K562 (cell line): ENCODE data around the gene SETDB2. TPM values are rescaled to one million over a fixed set of nuclear protein-coding genes. Genes with fewer than 3 reads are reported as not detected.
A peak's percentile ranks its signal among the peaks of the same experiment; 100 is the strongest.

ENCODE experiments used
- ADNP ChIP-seq: fragments of 200-800 bp; sonication (Bioruptor generic); IDR thresholded peaks from 2 replicates; pipeline ENCODE4 v1.6.1; 2016; ENCODE audit warnings: missing genetic modification characterization, missing compliant biosample characterization
- ARID1B ChIP-seq: fragments of 450-650 bp; IDR thresholded peaks from 2 replicates; pipeline ENCODE4 v1.6.1; 2016; ENCODE audit warnings: antibody characterized with exemption, mild to moderate bottlenecking, inconsistent platforms
- ATF1 ChIP-seq, 2 experiments: fragments of 450-650 bp in 1 of 2; IDR thresholded peaks; 2 replicates each; pipeline ENCODE4 v1.6.1; 2016; ENCODE audit warnings: missing compliant biosample characterization in 1 of 2, missing genetic modification characterization in 1 of 2
- CBFA2T2 ChIP-seq: fragments of 450-650 bp; conservative IDR thresholded peaks from 2 replicates; pipeline ENCODE4 v1.6.1; 2017; ENCODE audit warnings: mild to moderate bottlenecking
- CHCHD3 ChIP-seq: fragments of 250-450 bp; sonication (Bioruptor Pico); IDR thresholded peaks from 2 replicates; pipeline ENCODE4 v2.1.2; 2022; ENCODE audit warnings: mild to moderate bottlenecking
- ELF1 ChIP-seq: fragments of 200-800 bp; sonication (Bioruptor generic); IDR thresholded peaks from 2 replicates; pipeline ENCODE4 v1.6.1; 2016; ENCODE audit warnings: missing genetic modification characterization, missing compliant biosample characterization
- EZH2 ChIP-seq: IDR thresholded peaks from 2 replicates; pipeline ENCODE4 v1.6.1; 2012; ENCODE audit warnings: low read depth, mild to moderate bottlenecking, inconsistent platforms, low read length, borderline replicate concordance
- FIP1L1 ChIP-seq: fragments of 200-400 bp; formaldehyde crosslinking; IDR thresholded peaks from 2 replicates; pipeline ENCODE4 v1.6.1; 2018; ENCODE audit warnings: mild to moderate bottlenecking, low read depth, low read length; ENCODE audit not compliant: poor library complexity, severe bottlenecking
- FOXA3 ChIP-seq, 2 experiments: fragments of 450-650 bp in 1 of 2; sonication (generic) in 1 of 2; formaldehyde crosslinking; IDR thresholded peaks in 1 of 2; conservative IDR thresholded peaks in 1 of 2; 2 replicates each; pipeline versions ENCODE4 v1.4.0 to v1.8.0; 2020 to 2022; ENCODE audit warnings: mild to moderate bottlenecking in 2 of 2, missing genetic modification reagents in 1 of 2
- HNRNPL ChIP-seq: fragments of 200-400 bp; formaldehyde crosslinking; IDR thresholded peaks from 2 replicates; pipeline ENCODE4 v1.6.1; 2017; ENCODE audit warnings: low read depth, mild to moderate bottlenecking, low read length
- HNRNPUL1 ChIP-seq: fragments of 200-400 bp; formaldehyde crosslinking; IDR thresholded peaks from 2 replicates; pipeline ENCODE4 v1.6.1; 2017; ENCODE audit warnings: low read length
- JUND ChIP-seq, 2 experiments: IDR thresholded peaks; 2 replicates in 1 of 2; 3 replicates in 1 of 2; pipeline ENCODE4 v1.6.1; 2011; ENCODE audit warnings: borderline replicate concordance in 2 of 2, low read depth in 2 of 2, low read length in 2 of 2, improper control_type of control experiment in 1 of 2, missing biosample characterization in 1 of 2, missing genetic modification characterization in 1 of 2, missing genetic modification reagents in 1 of 2
- KDM4B ChIP-seq, 2 experiments: fragments of 450-650 bp in 1 of 2; sonication (generic) in 1 of 2; IDR thresholded peaks; 2 replicates each; pipeline ENCODE4 v1.6.1; 2016 to 2017; ENCODE audit warnings: borderline replicate concordance in 2 of 2, antibody characterized with exemption in 1 of 2, low read depth in 1 of 2, mild to moderate bottlenecking in 1 of 2
- MTA1 ChIP-seq: fragments of 450-650 bp; IDR thresholded peaks from 2 replicates; pipeline ENCODE4 v1.6.1; 2017; ENCODE audit warnings: borderline replicate concordance
- SOX6 ChIP-seq: fragments of 450-650 bp; IDR thresholded peaks from 2 replicates; pipeline ENCODE4 v1.6.1; 2014; ENCODE audit warnings: mild to moderate bottlenecking
- TFAM ChIP-seq: fragments of 250-450 bp; sonication (Bioruptor Pico); conservative IDR thresholded peaks from 2 replicates; pipeline ENCODE4 v1.5.0; 2021; ENCODE audit warnings: mild to moderate bottlenecking, moderate library complexity
- ZC3H11A ChIP-seq: IDR thresholded peaks from 2 replicates; pipeline ENCODE4 v1.6.1; 2012; ENCODE audit warnings: low read depth, low read length, improper control_type of control experiment
- ZNF23 ChIP-seq: fragments of 250-450 bp; sonication (Bioruptor Pico); IDR thresholded peaks from 2 replicates; pipeline ENCODE4 v1.4.0; 2020; ENCODE audit warnings: mild to moderate bottlenecking
- ZNF696 ChIP-seq: fragments of 250-450 bp; sonication (Bioruptor Pico); conservative IDR thresholded peaks from 2 replicates; pipeline ENCODE4 v1.4.0; 2020; ENCODE audit warnings: mild to moderate bottlenecking, moderate library complexity
- ZNF780A ChIP-seq: fragments of 250-450 bp; sonication (Bioruptor Pico); IDR thresholded peaks from 2 replicates; pipeline ENCODE4 v1.5.0; 2021; ENCODE audit warnings: mild to moderate bottlenecking
- polyA plus RNA-seq, 8 experiments: library from polyadenylated mRNA; depleted of rRNA in 4 of 8; stranded (reverse) in 5 of 8; unstranded in 3 of 8; fragments of >200 nt; fragmentation: Nextera tagmentation in 2 of 8; fragmentation: Illumina TruSeq in 1 of 8; extraction: Ambion mirVana in 2 of 8; extraction: Trizol in 1 of 8; gene quantifications; 2 replicates each; pipeline versions ENCODE4 v1.2.1 to v1.2.3, GENCODE V29; 2011 to 2014; ENCODE audit warnings: inconsistent platforms in 1 of 8, missing spikeins in 1 of 8
- total RNA-seq, 7 experiments: library from RNA; depleted of rRNA in 6 of 7; stranded (reverse); fragments of >200 nt in 6 of 7; fragmentation: Illumina TruSeq in 2 of 7; extraction: Trizol in 2 of 7; gene quantifications; 2 replicates each; pipeline versions ENCODE4 v1.2.1 to v1.2.3, GENCODE V29; 2011 to 2021; ENCODE audit warnings: low replicate concordance in 1 of 7
- TF ChIP-seq, protein P1 (sequence below): IDR thresholded peaks from 2 replicates; pipeline ENCODE4 v1.6.1; 2012; ENCODE audit warnings: low read depth, low read length, improper control_type of control experiment, borderline replicate concordance
- TF ChIP-seq, protein P2 (sequence below), 2 experiments: fragments of 450-650 bp; conservative IDR thresholded peaks; 2 replicates each; pipeline ENCODE4 v1.6.1; 2017; ENCODE audit warnings: mild to moderate bottlenecking in 2 of 2, moderate library complexity in 2 of 2
- TF ChIP-seq, protein P3 (sequence below): IDR thresholded peaks from 3 replicates; pipeline ENCODE4 v1.6.1; 2011; ENCODE audit warnings: borderline replicate concordance, mild to moderate bottlenecking; ENCODE audit not compliant: insufficient read length, insufficient read depth
- TF ChIP-seq, protein P4 (sequence below): fragments of 250-450 bp; sonication (Bioruptor Pico); IDR thresholded peaks from 2 replicates; pipeline ENCODE4 v1.5.0; 2021

The SETDB2 gene
- total and polyA plus RNA-seq, 9 of the 15 experiments (the other 6 are each of a cell fraction or from before 2014, with no cell fraction given) = 1.0 to 9.0 (median 6.1) TPM

DNA sequence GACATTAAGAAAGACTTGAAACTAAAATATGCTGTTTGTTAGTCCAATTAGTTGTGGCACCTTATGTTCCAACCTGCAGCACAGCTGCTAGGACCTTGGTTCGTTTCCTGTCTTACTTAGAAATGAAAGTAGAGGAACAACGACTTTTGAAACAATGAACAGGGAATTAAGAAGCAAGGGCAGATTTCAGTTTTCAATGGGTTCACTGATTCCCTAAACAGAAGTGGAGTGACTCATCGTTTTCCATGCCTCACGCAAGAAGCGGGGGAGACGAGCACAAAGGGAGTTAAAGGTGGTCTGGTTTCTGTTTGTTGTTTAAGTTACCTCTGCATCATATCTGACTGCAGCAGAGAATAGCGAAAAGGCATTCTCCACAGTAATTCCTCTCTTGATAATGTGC is 96.5 kb downstream of the SETDB2 start (continued):
- no peak for TF ChIP-seq HNRNPL
- TF ChIP-seq ELF1 (tag) = no peak
- no peak for TF ChIP-seq ZNF696 (CRISPR knock-in tag)
- peak; percentile 83 for TF ChIP-seq SOX6
- TF ChIP-seq, protein P1, sequence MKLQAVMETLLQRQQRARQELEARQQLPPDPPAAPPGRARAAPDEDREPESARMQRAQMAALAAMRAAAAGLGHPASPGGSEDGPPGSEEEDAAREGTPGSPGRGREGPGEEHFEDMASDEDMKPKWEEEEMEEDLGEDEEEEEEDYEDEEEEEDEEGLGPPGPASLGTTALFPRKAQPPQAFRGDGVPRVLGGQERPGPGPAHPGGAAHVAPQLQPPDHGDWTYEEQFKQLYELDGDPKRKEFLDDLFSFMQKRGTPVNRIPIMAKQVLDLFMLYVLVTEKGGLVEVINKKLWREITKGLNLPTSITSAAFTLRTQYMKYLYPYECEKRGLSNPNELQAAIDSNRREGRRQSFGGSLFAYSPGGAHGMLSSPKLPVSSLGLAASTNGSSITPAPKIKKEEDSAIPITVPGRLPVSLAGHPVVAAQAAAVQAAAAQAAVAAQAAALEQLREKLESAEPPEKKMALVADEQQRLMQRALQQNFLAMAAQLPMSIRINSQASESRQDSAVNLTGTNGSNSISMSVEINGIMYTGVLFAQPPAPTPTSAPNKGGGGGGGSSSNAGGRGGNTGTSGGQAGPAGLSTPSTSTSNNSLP = no peak
- no peak for TF ChIP-seq TFAM (CRISPR knock-in tag)
- no peak for TF ChIP-seq ADNP (tag)
- no peak for TF ChIP-seq ZNF23
- TF ChIP-seq ARID1B = peak; percentile 71
- TF ChIP-seq ZNF780A (CRISPR knock-in tag) = no peak
- TF ChIP-seq, protein P2, sequence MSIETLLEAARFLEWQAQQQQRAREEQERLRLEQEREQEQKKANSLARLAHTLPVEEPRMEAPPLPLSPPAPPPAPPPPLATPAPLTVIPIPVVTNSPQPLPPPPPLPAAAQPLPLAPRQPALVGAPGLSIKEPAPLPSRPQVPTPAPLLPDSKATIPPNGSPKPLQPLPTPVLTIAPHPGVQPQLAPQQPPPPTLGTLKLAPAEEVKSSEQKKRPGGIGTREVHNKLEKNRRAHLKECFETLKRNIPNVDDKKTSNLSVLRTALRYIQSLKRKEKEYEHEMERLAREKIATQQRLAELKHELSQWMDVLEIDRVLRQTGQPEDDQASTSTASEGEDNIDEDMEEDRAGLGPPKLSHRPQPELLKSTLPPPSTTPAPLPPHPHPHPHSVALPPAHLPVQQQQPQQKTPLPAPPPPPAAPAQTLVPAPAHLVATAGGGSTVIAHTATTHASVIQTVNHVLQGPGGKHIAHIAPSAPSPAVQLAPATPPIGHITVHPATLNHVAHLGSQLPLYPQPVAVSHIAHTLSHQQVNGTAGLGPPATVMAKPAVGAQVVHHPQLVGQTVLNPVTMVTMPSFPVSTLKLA (conservative IDR thresholded peaks at IDR 0.05) = no peak
- TF ChIP-seq CBFA2T2 = 0 out of 2 replicates have a peak, but pooled peaks have one; percentile 18
- TF ChIP-seq ATF1 (CRISPR knock-in tag; IDR thresholded peaks at IDR 0.05) = no peak
- TF ChIP-seq ATF1 (tag; IDR thresholded peaks at IDR 0.05) = no peak
- no peak for TF ChIP-seq CHCHD3 (CRISPR knock-in tag)
- no peak for TF ChIP-seq FIP1L1
- TF ChIP-seq, protein P3, sequence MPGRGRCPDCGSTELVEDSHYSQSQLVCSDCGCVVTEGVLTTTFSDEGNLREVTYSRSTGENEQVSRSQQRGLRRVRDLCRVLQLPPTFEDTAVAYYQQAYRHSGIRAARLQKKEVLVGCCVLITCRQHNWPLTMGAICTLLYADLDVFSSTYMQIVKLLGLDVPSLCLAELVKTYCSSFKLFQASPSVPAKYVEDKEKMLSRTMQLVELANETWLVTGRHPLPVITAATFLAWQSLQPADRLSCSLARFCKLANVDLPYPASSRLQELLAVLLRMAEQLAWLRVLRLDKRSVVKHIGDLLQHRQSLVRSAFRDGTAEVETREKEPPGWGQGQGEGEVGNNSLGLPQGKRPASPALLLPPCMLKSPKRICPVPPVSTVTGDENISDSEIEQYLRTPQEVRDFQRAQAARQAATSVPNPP = no peak
- TF ChIP-seq, protein P4, sequence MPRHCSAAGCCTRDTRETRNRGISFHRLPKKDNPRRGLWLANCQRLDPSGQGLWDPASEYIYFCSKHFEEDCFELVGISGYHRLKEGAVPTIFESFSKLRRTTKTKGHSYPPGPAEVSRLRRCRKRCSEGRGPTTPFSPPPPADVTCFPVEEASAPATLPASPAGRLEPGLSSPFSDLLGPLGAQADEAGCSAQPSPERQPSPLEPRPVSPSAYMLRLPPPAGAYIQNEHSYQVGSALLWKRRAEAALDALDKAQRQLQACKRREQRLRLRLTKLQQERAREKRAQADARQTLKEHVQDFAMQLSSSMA (CRISPR knock-in tag) = no peak
- no peak for TF ChIP-seq EZH2
- peak; percentile 82 for TF ChIP-seq JUND (IDR thresholded peaks at IDR 0.05; ENCODE audit: borderline replicate concordance, low read depth, low read length)
- TF ChIP-seq JUND (tag; IDR thresholded peaks at IDR 0.05; ENCODE audit: borderline replicate concordance, low read depth, low read length) = peak; percentile 69; the same call in 2 of the 3 replicates
- no peak for TF ChIP-seq KDM4B (IDR thresholded peaks at IDR 0.05; ENCODE audit: borderline replicate concordance in 2 of 2, low read depth in 1 of 2)
- no peak for TF ChIP-seq ZC3H11A
- TF ChIP-seq MTA1 = no peak
- no peak for TF ChIP-seq HNRNPUL1
- TF ChIP-seq FOXA3 (CRISPR knock-in tag; conservative IDR thresholded peaks at IDR 0.05 in 1 of 2, IDR thresholded peaks at IDR 0.05 in 1 of 2) = no peak
